Thyroid gland (tissue), 4 donors: ENCODE data around the gene ACTL6B. TPM values are rescaled to one million over a fixed set of nuclear protein-coding genes. Genes with fewer than 3 reads are reported as not detected.

ENCODE experiments used
- DNase-seq, 2 donors: peaks; one replicate each; pipeline ENCODE4 v3.0.0-alpha.2; 2019
- H3K27ac ChIP-seq, 3 donors: fragments of 200-600 bp; sonication (generic); 1 replicate in 2 of 3; 2 replicates in 1 of 3; pipeline ENCODE4 v1.5.1; 2016 to 2019; ENCODE audit warnings: mild to moderate bottlenecking in 1 of 3, moderate library complexity in 1 of 3
- H3K27me3 ChIP-seq: fragments of 200-600 bp; sonication (generic); one replicate; pipeline ENCODE4 v1.5.1; 2019
- H3K36me3 ChIP-seq, 2 donors: fragments of 200-600 bp; sonication (generic); one replicate each; pipeline ENCODE4 v1.5.1; 2016 to 2019
- H3K4me1 ChIP-seq, 2 donors: fragments of 200-600 bp; sonication (generic); one replicate each; pipeline ENCODE4 v1.5.1; 2017 to 2019
- H3K4me3 ChIP-seq, 3 donors: fragments of 200-600 bp; sonication (generic); replicated peaks in 1 of 3; 1 replicate in 2 of 3; 2 replicates in 1 of 3; pipeline ENCODE4 v1.5.1; 2016; ENCODE audit warnings: mild to moderate bottlenecking in 1 of 3
- H3K9me3 ChIP-seq: fragments of 200-600 bp; sonication (generic); one replicate; pipeline ENCODE4 v1.5.1; 2017
- CTCF ChIP-seq, 6 experiments: fragments of 200-600 bp in 3 of 6; fragments of 450-650 bp in 3 of 6; sonication (generic) in 3 of 6; IDR thresholded peaks; one replicate each; pipeline ENCODE4 v1.5.1; 2016 to 2019; ENCODE audit warnings: antibody characterized with exemption in 6 of 6, mild to moderate bottlenecking in 2 of 6, inconsistent platforms in 1 of 6, moderate library complexity in 1 of 6
- POLR2A ChIP-seq, 2 donors: fragments of 450-650 bp; IDR thresholded peaks; one replicate each; pipeline ENCODE4 v1.6.1; 2017; ENCODE audit warnings: antibody characterized with exemption in 2 of 2, mild to moderate bottlenecking in 2 of 2, moderate library complexity in 1 of 2
- WGBS, 2 donors: methylation state at CpG; one replicate each; pipeline ENCODE4 v1.1.5; 2017; 5-methylcytosine and 5-hydroxymethylcytosine counted together
- intact Hi-C: fragments of 100-400 bp; cut with DNase I; formaldehyde crosslinking; loops from one replicate; pipeline ENCODE4 v1.15.1; 2023
- total RNA-seq, 4 donors: library from RNA; depleted of rRNA; stranded (reverse); fragments of >200 nt; gene quantifications; one replicate each; pipeline ENCODE4 v1.2.3, GENCODE V29; 2016

The ACTL6B gene
- total RNA-seq, 4 donors from 2014 or later: 0.93 TPM; not detected in 3

GRCh38 chr7:100684534-100685042, 28.3 kb upstream of the ACTL6B start:
- TF ChIP-seq POLR2A (IDR thresholded peaks at IDR 0.05) (no peak), CTCF (IDR thresholded peaks at IDR 0.05) (no peak)
- Histone ChIP-seq H3K36me3 (peaks cover 73 to 76% of the 10 kb centered on the region in 2 donors), H3K4me1 (peaks cover 0 to 6% of the 10 kb centered on the region in 2 donors), H3K27me3 (no peaks in the 10 kb centered on the region), H3K9me3 (no peaks in the 10 kb centered on the region), H3K4me3 (no peak overlapping the region), H3K27ac (no peak overlapping the region)
- intact Hi-C loops: loop anchor here (5.0 to 10.0 kb wide), 2 partner anchors 117 to 220 kb away; partner anchors contain the start of gene SPACDR
- WGBS, 2 donors: 93 to 95% methylated on average over 13 to 16 of the region's 16 CpGs
- DNase-seq: no peak

- no peak overlapping the region for H3K27ac ChIP-seq
- H3K4me3 ChIP-seq: no peak overlapping the region
- 94 to 96% methylated on average over 25 to 33 of the region's 37 CpGs for WGBS, 2 donors
- TF ChIP-seq CTCF (IDR thresholded peaks at IDR 0.05): no peak
- TF ChIP-seq POLR2A (IDR thresholded peaks at IDR 0.05): no peak
- peaks cover 0 to 4% of the 10 kb centered on the region in 2 donors for H3K4me1 ChIP-seq
- no peaks in the 10 kb centered on the region for H3K27me3 ChIP-seq
- no peaks in the 10 kb centered on the region for H3K9me3 ChIP-seq
- intact Hi-C loops: loop anchor here (10.0 kb wide), 1 partner anchor 219 kb away; the partner anchor contains the start of gene SPACDR
- peaks cover 75 to 79% of the 10 kb centered on the region in 2 donors for H3K36me3 ChIP-seq
- DNase-seq: no peak
Measured at GRCh38 chr7:100683659-100684533, 27.6 kb upstream of the ACTL6B start.

DNA sequence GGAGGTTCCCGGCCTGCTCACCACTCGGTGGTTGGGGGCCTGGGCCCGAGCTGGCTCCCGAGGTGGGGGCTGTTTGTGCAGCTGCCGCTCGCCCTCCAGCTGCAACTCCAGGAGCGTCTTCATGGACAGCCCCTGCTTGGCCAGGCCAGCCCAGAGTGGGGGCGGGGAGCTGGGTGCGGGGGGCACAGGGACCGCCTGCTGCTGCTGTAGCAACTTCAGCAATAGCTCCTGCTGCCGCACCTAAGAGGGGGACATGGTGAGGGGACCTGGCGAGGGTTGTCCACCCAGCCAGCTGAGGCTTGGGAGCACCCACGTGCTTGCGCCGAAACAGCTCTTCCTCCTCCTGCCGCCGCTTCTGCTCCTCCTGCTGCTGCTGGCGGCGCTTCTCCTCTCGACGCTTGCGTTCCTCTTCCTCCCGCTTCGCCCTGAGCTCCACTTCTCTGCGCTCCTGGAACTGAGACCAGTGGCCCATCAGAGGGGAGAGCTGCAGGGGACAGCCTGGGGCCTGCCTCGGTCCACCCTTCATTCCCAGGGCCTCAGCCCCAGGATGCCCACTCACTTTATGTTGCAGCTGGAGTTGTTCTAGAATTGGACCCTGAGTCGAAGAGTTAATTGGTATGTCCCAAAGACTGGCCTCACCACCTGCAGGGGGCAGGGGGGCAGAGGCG, 26.9 kb upstream of the ACTL6B start:
- WGBS, 2 donors: 95% methylated on average over 16 to 21 of the region's 28 CpGs
- peaks cover 75 to 81% of the 10 kb centered on the region in 2 donors for H3K36me3 ChIP-seq
- H3K27ac ChIP-seq: no peak overlapping the region
- DNase-seq: no peak
- no peak overlapping the region for H3K4me3 ChIP-seq
- no peaks in the 10 kb centered on the region for H3K27me3 ChIP-seq
- no peaks in the 10 kb centered on the region for H3K9me3 ChIP-seq
- TF ChIP-seq POLR2A (IDR thresholded peaks at IDR 0.05) (no peak), CTCF (IDR thresholded peaks at IDR 0.05) (no peak)
- H3K4me1 ChIP-seq: peaks cover 0 to 1% of the 10 kb centered on the region in 2 donors
- intact Hi-C loops: loop anchor here (10.0 kb wide), 1 partner anchor 218 kb away; the partner anchor contains the start of gene SPACDR

DNA sequence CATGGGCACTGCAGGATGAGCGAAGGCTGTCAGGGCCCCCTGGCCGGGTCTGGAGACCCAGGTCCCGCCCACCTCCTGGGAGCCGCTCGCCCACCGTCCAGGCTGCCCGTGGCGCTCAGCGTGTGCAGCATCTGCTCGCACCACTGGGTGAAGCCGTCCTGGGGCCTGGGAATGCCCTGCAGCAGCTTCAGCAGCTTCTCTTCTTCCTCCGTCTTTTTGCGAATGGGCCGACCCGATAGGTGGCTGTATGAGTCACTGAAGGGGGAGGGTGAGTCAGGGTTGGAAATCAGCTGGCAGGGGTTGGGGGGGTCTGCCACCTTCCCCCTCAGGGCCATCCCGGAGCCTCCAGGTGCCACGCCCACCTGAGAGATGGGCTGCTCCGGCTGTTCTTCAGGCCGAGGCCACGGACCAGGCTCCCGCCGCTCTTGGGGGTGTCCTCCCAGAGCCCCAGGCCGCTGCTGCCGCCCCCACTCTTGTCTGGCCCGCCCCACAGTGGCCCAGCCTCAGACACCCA, 26.0 kb upstream of the ACTL6B start:
- 90 to 92% methylated on average over 10 to 13 of the region's 25 CpGs for WGBS, 2 donors
- no peak overlapping the region for H3K4me3 ChIP-seq
- no peaks in the 10 kb centered on the region for H3K27me3 ChIP-seq
- H3K9me3 ChIP-seq: no peaks in the 10 kb centered on the region
- H3K27ac ChIP-seq: no peak overlapping the region
- H3K4me1 ChIP-seq: no peaks in the 10 kb centered on the region
- TF ChIP-seq CTCF (IDR thresholded peaks at IDR 0.05) (no peak), POLR2A (IDR thresholded peaks at IDR 0.05) (no peak)
- peaks cover 75 to 81% of the 10 kb centered on the region in 2 donors for H3K36me3 ChIP-seq
- DNase-seq: no peak
- intact Hi-C loops: loop anchor here (10.0 kb wide), 1 partner anchor 217 kb away; the partner anchor contains the start of gene SPACDR
